DOHH2 (cell line): ENCODE data around the gene PLEKHG4B.

Experiments used
- CTCF ChIP-seq: fragments of 200-600 bp; sonication (generic); IDR thresholded peaks from one replicate; pipeline ENCODE4 v1.5.1; 2014; ENCODE audit warnings: antibody characterized with exemption, mild to moderate bottlenecking, low read depth, low read length; ENCODE audit not compliant: poor library complexity, severe bottlenecking
- EZH2phosphoT487 ChIP-seq: fragments of 200-600 bp; sonication (generic); IDR thresholded peaks from 2 replicates; pipeline ENCODE4 v1.6.1; 2017; ENCODE audit warnings: borderline replicate concordance, mild to moderate bottlenecking, antibody characterized with exemption, low read length, moderate library complexity, mixed read lengths

GRCh38 chr5:162190-162564 is 70.2 kb downstream of the PLEKHG4B start:
- no peak for TF ChIP-seq CTCF
- TF ChIP-seq EZH2phosphoT487, result no peak
